Liver (tissue), 3 donors: ENCODE measurements around the gene ARL6IP6.

Experiments used
- EGR1 ChIP-seq, 2 donors: IDR thresholded peaks; 2 replicates each; pipeline ENCODE4 v1.6.1; 2016 to 2018; ENCODE audit warnings: antibody characterized with exemption in 2 of 2, low read depth in 2 of 2
- FOXA1 ChIP-seq: IDR thresholded peaks from 2 replicates; pipeline ENCODE4 v1.6.1; 2016; ENCODE audit warnings: antibody characterized with exemption
- HNF4A ChIP-seq, 2 donors: conservative IDR thresholded peaks; 2 replicates each; pipeline ENCODE4 v1.6.1; 2016; ENCODE audit warnings: antibody characterized with exemption in 2 of 2, mild to moderate bottlenecking in 2 of 2
- HNF4G ChIP-seq: IDR thresholded peaks from 2 replicates; pipeline ENCODE4 v1.6.1; 2016; ENCODE audit warnings: antibody characterized with exemption
- MAX ChIP-seq: IDR thresholded peaks from 2 replicates; pipeline ENCODE4 v1.6.1; 2016; ENCODE audit warnings: antibody characterized with exemption
- RAD21 ChIP-seq, 2 donors: IDR thresholded peaks; 2 replicates each; pipeline ENCODE4 v1.6.1; 2016; ENCODE audit warnings: antibody characterized with exemption in 2 of 2, mild to moderate bottlenecking in 2 of 2
- REST ChIP-seq: IDR thresholded peaks from 2 replicates; pipeline ENCODE4 v1.6.1; 2016; ENCODE audit warnings: antibody characterized with exemption, mild to moderate bottlenecking
- RXRA ChIP-seq, 2 donors: IDR thresholded peaks; 2 replicates each; pipeline ENCODE4 v1.6.1; 2017 to 2018; ENCODE audit warnings: antibody characterized with exemption in 2 of 2, mild to moderate bottlenecking in 1 of 2
- SP1 ChIP-seq: IDR thresholded peaks from 2 replicates; pipeline ENCODE4 v1.6.1; 2018; ENCODE audit warnings: antibody characterized with exemption, mild to moderate bottlenecking
- TAF1 ChIP-seq: conservative IDR thresholded peaks from 2 replicates; pipeline ENCODE4 v1.6.1; 2016; ENCODE audit warnings: antibody characterized with exemption, mild to moderate bottlenecking
- YY1 ChIP-seq: IDR thresholded peaks from 2 replicates; pipeline ENCODE4 v1.6.1; 2016; ENCODE audit warnings: antibody characterized with exemption, mild to moderate bottlenecking
- TF ChIP-seq, protein P1 (sequence below): fragments of 150-350 bp; IDR thresholded peaks from 2 replicates; pipeline ENCODE4 v1.5.1; 2017; ENCODE audit warnings: improper control_type of control experiment, low read depth, low read length; ENCODE audit not compliant: missing input control
- TF ChIP-seq, protein P2 (sequence below): IDR thresholded peaks from 2 replicates; pipeline ENCODE4 v1.6.1; 2016; ENCODE audit warnings: antibody characterized with exemption
- TF ChIP-seq, protein P3 (sequence below): IDR thresholded peaks from 2 replicates; pipeline ENCODE4 v1.6.1; 2016; ENCODE audit warnings: antibody characterized with exemption
- donor health status: healthy.
- donor health status: healthy.

DNA sequence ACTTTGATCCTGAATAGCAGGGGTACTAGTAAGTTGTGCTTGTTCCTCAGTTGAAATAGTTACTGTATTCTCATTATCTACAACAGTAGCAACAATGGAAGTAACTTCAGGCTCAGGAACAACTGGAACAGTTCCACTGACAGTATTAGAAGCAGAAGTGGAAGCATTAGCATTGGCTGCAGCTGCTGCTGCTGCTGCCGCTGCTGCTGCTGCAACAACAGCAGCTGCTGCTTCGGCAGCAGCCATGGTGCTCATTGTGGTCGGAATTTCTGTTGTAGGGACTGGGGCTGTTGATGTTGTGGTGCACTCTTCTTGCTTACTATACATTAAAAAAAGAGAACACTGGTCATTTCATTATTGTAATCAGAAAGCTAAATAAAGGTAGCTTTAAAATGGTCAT lies 42.0 kb upstream of the ARL6IP6 start:
- TF ChIP-seq, protein P1, sequence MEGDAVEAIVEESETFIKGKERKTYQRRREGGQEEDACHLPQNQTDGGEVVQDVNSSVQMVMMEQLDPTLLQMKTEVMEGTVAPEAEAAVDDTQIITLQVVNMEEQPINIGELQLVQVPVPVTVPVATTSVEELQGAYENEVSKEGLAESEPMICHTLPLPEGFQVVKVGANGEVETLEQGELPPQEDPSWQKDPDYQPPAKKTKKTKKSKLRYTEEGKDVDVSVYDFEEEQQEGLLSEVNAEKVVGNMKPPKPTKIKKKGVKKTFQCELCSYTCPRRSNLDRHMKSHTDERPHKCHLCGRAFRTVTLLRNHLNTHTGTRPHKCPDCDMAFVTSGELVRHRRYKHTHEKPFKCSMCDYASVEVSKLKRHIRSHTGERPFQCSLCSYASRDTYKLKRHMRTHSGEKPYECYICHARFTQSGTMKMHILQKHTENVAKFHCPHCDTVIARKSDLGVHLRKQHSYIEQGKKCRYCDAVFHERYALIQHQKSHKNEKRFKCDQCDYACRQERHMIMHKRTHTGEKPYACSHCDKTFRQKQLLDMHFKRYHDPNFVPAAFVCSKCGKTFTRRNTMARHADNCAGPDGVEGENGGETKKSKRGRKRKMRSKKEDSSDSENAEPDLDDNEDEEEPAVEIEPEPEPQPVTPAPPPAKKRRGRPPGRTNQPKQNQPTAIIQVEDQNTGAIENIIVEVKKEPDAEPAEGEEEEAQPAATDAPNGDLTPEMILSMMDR, result no peak
- TF ChIP-seq YY1 (no peak), SP1 (no peak), RXRA (IDR thresholded peaks at IDR 0.05) (no peak), EGR1 (IDR thresholded peaks at IDR 0.05; ENCODE audit: low read depth in 2 of 2) (no peak), REST (no peak), HNF4A (conservative IDR thresholded peaks at IDR 0.05) (no peak), MAX (no peak), RAD21 (IDR thresholded peaks at IDR 0.05) (no peak), HNF4G (no peak), FOXA1 (no peak), TAF1 (no peak)
- TF ChIP-seq, protein P2, sequence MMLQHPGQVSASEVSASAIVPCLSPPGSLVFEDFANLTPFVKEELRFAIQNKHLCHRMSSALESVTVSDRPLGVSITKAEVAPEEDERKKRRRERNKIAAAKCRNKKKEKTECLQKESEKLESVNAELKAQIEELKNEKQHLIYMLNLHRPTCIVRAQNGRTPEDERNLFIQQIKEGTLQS, result no peak
- TF ChIP-seq, protein P3, sequence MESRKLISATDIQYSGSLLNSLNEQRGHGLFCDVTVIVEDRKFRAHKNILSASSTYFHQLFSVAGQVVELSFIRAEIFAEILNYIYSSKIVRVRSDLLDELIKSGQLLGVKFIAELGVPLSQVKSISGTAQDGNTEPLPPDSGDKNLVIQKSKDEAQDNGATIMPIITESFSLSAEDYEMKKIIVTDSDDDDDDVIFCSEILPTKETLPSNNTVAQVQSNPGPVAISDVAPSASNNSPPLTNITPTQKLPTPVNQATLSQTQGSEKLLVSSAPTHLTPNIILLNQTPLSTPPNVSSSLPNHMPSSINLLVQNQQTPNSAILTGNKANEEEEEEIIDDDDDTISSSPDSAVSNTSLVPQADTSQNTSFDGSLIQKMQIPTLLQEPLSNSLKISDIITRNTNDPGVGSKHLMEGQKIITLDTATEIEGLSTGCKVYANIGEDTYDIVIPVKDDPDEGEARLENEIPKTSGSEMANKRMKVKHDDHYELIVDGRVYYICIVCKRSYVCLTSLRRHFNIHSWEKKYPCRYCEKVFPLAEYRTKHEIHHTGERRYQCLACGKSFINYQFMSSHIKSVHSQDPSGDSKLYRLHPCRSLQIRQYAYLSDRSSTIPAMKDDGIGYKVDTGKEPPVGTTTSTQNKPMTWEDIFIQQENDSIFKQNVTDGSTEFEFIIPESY, result no peak
